ENCODE measurements around the gene ZNF697. TPM values are rescaled to one million over a fixed set of nuclear protein-coding genes. Genes with fewer than 3 reads are reported as not detected.

The ZNF697 gene
- total and polyA plus RNA-seq, 2 of the 4 experiments (the other 2 are of a cell fraction): 6.2 to 10.2 TPM

- no peaks in the 10 kb centered on the region for H3K36me3 ChIP-seq (ENCODE audit: control insufficient read depth, insufficient read depth, low read length)
- no peak overlapping the region for H4K8ac ChIP-seq (ENCODE audit: low read depth in 2 of 2, low read length in 2 of 2)
- TF ChIP-seq USF2 (IDR thresholded peaks at IDR 0.05; ENCODE audit: low read depth, low read length) (no peak), BHLHE40 (IDR thresholded peaks at IDR 0.05; ENCODE audit: low read depth, low read length) (no peak), SMC3 (IDR thresholded peaks at IDR 0.05; ENCODE audit: low read depth, low read length) (no peak), RAD21 (IDR thresholded peaks at IDR 0.05; ENCODE audit: low read length) (no peak), CTCF (conservative IDR thresholded peaks at IDR 0.05; ENCODE audit: low read depth, low read length) (no peak), MAFK (IDR thresholded peaks at IDR 0.05; ENCODE audit: low read depth, low read length) (no peak), CEBPB (IDR thresholded peaks at IDR 0.05; ENCODE audit: low read depth, low read length) (no peak), FOS (IDR thresholded peaks at IDR 0.05; ENCODE audit: low read depth, low read length) (no peak), NFE2L2 (IDR thresholded peaks at IDR 0.05; ENCODE audit: low read depth, low read length) (no peak), CHD1 (IDR thresholded peaks at IDR 0.05; ENCODE audit: low read depth, low read length) (no peak)
- DNase-seq (no peak), ATAC-seq (ENCODE audit: low read depth) (no peak)
- H3K4me1 ChIP-seq (ENCODE audit: control insufficient read depth, insufficient read depth, low read length): no peaks in the 10 kb centered on the region
- no peak overlapping the region for H2AK5ac ChIP-seq (ENCODE audit: low read depth, low read length)
- H3K18ac ChIP-seq (ENCODE audit: low read depth, low read length): no peak overlapping the region
- no peaks in the 10 kb centered on the region for H4K20me1 ChIP-seq (ENCODE audit: insufficient read depth, low read length)
- no peak overlapping the region for H3K4me2 ChIP-seq (ENCODE audit: low read depth, low read length)
- H4K91ac ChIP-seq (ENCODE audit: insufficient read depth, low read depth, low read length): no peak overlapping the region
- WGBS, 2 experiments (ENCODE audit: extremely low coverage in 2 of 2, insufficient read length in 1 of 2): no CpG with 5 or more reads among the region's 1 CpG
- no peaks in the 10 kb centered on the region for H3K9me1 ChIP-seq (ENCODE audit: insufficient read depth, low read length)
- no peaks in the 10 kb centered on the region for H3K79me1 ChIP-seq (ENCODE audit: low read depth in 1 of 2, low read length in 2 of 2)
- no peak overlapping the region for H3K4ac ChIP-seq (ENCODE audit: low read depth, low read length)
- in situ Hi-C loops (cut with MboI; ENCODE audit: low sequenced_read_pairs): no loop called here
- no peak overlapping the region for H2AFZ ChIP-seq (replicated peaks; ENCODE audit: low read length, poor library complexity)
- peaks cover 16% of the 10 kb centered on the region for H3K27me3 ChIP-seq (ENCODE audit: control insufficient read depth, insufficient read depth, low read length)
- no peak overlapping the region for H2BK15ac ChIP-seq (ENCODE audit: low read depth, low read length)
- ChIA-PET CTCF (no interaction called here), POLR2A (ENCODE audit: unreplicated experiment) (no interaction called here)
- BruUV-seq (replicated peaks): no TSS peak
- H3K9me3 ChIP-seq (ENCODE audit: control insufficient read depth, insufficient read depth, low read length): no peaks in the 10 kb centered on the region
- H2AK9ac ChIP-seq (replicated peaks; ENCODE audit: low read depth, low read length, poor library complexity): no peak overlapping the region
- H3K9ac ChIP-seq (ENCODE audit: low read depth, low read length): no peak overlapping the region
- H2BK20ac ChIP-seq (ENCODE audit: low read depth, low read length): no peak overlapping the region
- H4K5ac ChIP-seq (ENCODE audit: low read depth, low read length): no peak overlapping the region
- H2BK5ac ChIP-seq (ENCODE audit: low read depth, low read length, poor library complexity, severe bottlenecking): no peak overlapping the region
- no peak overlapping the region for H3K14ac ChIP-seq (replicated peaks; ENCODE audit: low read depth, low read length)
- no peak overlapping the region for H3K56ac ChIP-seq (ENCODE audit: extremely low read depth, insufficient read depth, low read length)
- H3K23ac ChIP-seq (ENCODE audit: low read depth, low read length): no peak overlapping the region
- dilution Hi-C loops (cut with HindIII; ENCODE audit: low sequenced_read_pairs, unreplicated experiment): no loop called here
- H2BK120ac ChIP-seq (ENCODE audit: low read depth, low read length): no peak overlapping the region
- intact Hi-C loops (cut with micrococcal nuclease): no loop called here
- no peak overlapping the region for H3K27ac ChIP-seq (ENCODE audit: insufficient read depth, low read length)
- no peak overlapping the region for H3K4me3 ChIP-seq (ENCODE audit: insufficient read depth, low read depth, low read length)
Observed at GRCh38 chr1:119679223-119679622, 31.2 kb upstream of the ZNF697 start.

All from IMR-90 (cell line).